ENCODE results near the gene PDP2.

DNA sequence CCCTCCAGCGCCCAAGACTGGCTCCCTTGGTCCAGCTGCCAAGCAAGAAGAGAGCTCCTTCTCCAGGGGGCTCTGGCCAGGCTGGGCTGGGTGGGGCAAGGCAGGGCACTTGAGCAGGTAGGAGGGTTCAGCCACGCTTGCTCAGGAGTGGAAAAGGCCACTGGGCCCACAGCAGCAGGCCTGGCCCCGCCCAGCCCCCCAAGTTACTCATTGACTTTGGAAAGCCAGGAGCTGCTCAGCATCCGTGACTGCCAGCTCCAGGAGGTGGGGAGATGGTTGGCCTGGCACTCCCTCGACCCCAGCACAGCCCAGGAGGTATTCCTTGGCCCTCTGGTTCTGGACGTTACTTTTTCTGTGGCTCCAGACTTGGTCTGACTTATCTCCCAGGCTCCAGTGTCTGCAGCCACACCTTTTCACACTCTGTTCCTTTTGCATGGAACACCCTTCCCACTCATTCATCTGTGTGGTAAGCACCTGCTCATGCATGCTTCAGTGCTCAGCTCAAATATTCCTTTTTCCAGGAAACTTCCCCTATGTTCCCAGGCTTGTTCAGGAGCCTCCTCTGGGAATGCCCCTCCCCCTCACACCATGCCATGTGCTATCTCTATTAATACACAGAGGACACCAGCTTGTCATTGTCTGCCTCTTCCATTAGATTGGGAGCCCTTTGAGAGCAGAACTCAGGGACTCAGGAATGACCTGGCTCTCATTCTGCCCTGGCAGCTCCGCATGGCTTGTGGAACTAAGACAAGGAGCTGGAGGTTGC, 38.7 kb downstream of the PDP2 start, which contains the start of gene CDH16:
- TF ChIP-seq, protein P1, sequence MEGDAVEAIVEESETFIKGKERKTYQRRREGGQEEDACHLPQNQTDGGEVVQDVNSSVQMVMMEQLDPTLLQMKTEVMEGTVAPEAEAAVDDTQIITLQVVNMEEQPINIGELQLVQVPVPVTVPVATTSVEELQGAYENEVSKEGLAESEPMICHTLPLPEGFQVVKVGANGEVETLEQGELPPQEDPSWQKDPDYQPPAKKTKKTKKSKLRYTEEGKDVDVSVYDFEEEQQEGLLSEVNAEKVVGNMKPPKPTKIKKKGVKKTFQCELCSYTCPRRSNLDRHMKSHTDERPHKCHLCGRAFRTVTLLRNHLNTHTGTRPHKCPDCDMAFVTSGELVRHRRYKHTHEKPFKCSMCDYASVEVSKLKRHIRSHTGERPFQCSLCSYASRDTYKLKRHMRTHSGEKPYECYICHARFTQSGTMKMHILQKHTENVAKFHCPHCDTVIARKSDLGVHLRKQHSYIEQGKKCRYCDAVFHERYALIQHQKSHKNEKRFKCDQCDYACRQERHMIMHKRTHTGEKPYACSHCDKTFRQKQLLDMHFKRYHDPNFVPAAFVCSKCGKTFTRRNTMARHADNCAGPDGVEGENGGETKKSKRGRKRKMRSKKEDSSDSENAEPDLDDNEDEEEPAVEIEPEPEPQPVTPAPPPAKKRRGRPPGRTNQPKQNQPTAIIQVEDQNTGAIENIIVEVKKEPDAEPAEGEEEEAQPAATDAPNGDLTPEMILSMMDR (IDR thresholded peaks at IDR 0.05 in 2 of 3, conservative IDR thresholded peaks at IDR 0.05 in 1 of 3; ENCODE audit: control insufficient read depth in 2 of 3, extremely low read depth in 1 of 3, insufficient read depth in 1 of 3, low read depth in 3 of 3, low read length in 3 of 3), result no peak
- TF ChIP-seq, protein P2, sequence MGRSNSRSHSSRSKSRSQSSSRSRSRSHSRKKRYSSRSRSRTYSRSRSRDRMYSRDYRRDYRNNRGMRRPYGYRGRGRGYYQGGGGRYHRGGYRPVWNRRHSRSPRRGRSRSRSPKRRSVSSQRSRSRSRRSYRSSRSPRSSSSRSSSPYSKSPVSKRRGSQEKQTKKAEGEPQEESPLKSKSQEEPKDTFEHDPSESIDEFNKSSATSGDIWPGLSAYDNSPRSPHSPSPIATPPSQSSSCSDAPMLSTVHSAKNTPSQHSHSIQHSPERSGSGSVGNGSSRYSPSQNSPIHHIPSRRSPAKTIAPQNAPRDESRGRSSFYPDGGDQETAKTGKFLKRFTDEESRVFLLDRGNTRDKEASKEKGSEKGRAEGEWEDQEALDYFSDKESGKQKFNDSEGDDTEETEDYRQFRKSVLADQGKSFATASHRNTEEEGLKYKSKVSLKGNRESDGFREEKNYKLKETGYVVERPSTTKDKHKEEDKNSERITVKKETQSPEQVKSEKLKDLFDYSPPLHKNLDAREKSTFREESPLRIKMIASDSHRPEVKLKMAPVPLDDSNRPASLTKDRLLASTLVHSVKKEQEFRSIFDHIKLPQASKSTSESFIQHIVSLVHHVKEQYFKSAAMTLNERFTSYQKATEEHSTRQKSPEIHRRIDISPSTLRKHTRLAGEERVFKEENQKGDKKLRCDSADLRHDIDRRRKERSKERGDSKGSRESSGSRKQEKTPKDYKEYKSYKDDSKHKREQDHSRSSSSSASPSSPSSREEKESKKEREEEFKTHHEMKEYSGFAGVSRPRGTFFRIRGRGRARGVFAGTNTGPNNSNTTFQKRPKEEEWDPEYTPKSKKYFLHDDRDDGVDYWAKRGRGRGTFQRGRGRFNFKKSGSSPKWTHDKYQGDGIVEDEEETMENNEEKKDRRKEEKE (IDR thresholded peaks at IDR 0.05), result no peak
- TF ChIP-seq JUND (IDR thresholded peaks at IDR 0.05; ENCODE audit: low read depth, low read length) (no peak), SMC3 (IDR thresholded peaks at IDR 0.05; ENCODE audit: borderline replicate concordance, low read length) (no peak)

Data from GM12878 (cell line).